Fibroblast of lung (primary cell): ENCODE measurements around the gene ACTL9.

Experiments
- CTCF ChIP-seq, 2 donors: IDR thresholded peaks in 1 of 2; conservative IDR thresholded peaks in 1 of 2; 1 replicate in 1 of 2; 2 replicates in 1 of 2; pipeline ENCODE4 v1.5.1; 2011 to 2012; ENCODE audit warnings: low read length in 2 of 2, control low read depth in 1 of 2, inconsistent platforms in 1 of 2, low read depth in 1 of 2, mild to moderate bottlenecking in 1 of 2
- EZH2 ChIP-seq: IDR thresholded peaks from 2 replicates; pipeline ENCODE4 v1.5.1; 2012; ENCODE audit warnings: low read length, control low read depth, mild to moderate bottlenecking; ENCODE audit errors: missing control alignments

- TF ChIP-seq CTCF (conservative IDR thresholded peaks at IDR 0.05 in 1 of 2, IDR thresholded peaks at IDR 0.05 in 1 of 2; ENCODE audit: low read depth in 1 of 2, low read length in 2 of 2) (no peak), EZH2 (no peak)
Measured at GRCh38 chr19:8648240-8648639, 50.4 kb downstream of the ACTL9 start.
